H54 (cell line): ENCODE measurements around the gene MIR17HG.

ENCODE experiments used
- DNase-seq: peaks from one replicate; pipeline ENCODE4 v3.0.0; 2011; ENCODE audit warnings: low spot score, mixed read lengths; ENCODE audit not compliant: insufficient read length
- FAIRE-seq: peaks from 3 replicates; lab custom pipeline; 2011; peaks lifted over from hg19 to GRCh38; lab: Jason Lieb, UNC
- POLR2A ChIP-seq: IDR thresholded peaks from 2 replicates; pipeline ENCODE4 v1.6.1; 2011; ENCODE audit warnings: low read depth, mild to moderate bottlenecking, low read length

Gene MIR17HG

DNA sequence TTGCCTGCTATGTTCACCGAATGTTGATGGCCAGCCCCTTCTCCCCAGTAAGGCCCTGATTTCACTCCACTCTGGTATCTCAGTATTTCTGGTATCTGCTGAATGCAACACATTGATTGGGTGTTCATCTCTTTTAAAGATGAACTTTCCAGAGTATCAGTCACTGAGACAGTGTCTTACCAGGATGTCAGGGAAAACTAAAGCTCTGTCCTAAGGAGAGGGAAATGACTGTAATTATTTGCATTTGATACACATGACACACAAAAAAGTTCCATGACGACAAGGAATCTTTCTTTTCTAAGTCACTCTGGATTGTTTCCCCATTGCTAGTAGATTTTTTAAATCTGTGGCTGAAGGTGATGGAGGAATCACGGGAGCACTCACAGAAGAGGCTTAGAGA, 53.2 kb downstream of the MIR17HG start:
- DNase-seq, result no peak
- FAIRE-seq, result no peak

GRCh38 chr13:91401920-91402319, 54.4 kb downstream of the MIR17HG start:
- FAIRE-seq, result no peak
- TF ChIP-seq POLR2A, result no peak
- DNase-seq, result no peak

More for the DNA sequence above, 53.2 kb downstream of the MIR17HG start:
- no peak for TF ChIP-seq POLR2A
